HepG2 (cell line): Measurements from ENCODE around the gene SWI5.

Experiments used
- AHR ChIP-seq: IDR thresholded peaks from 2 replicates; pipeline ENCODE4 v1.6.1; 2018; ENCODE audit warnings: missing genetic modification reagents, missing compliant biosample characterization
- ELF1 ChIP-seq: sonication (generic); formaldehyde crosslinking; IDR thresholded peaks from 2 replicates; pipeline ENCODE4 v1.4.0; 2020; ENCODE audit warnings: missing genetic modification reagents
- MXI1 ChIP-seq: IDR thresholded peaks from 3 replicates; pipeline ENCODE4 v1.6.1; 2012; ENCODE audit warnings: low read depth, low read length, inconsistent platforms, borderline replicate concordance
- SETDB1 ChIP-seq: sonication (generic); formaldehyde crosslinking; IDR thresholded peaks from 2 replicates; pipeline ENCODE4 v1.5.1; 2020; ENCODE audit warnings: missing genetic modification reagents, mild to moderate bottlenecking, borderline replicate concordance
- SIN3A ChIP-seq: IDR thresholded peaks from 2 replicates; pipeline ENCODE4 v1.6.1; 2011; ENCODE audit warnings: low read depth, mild to moderate bottlenecking, control low read depth, low read length, borderline replicate concordance
- SP1 ChIP-seq, 2 experiments: fragments of 450-650 bp in 1 of 2; sonication (generic) in 1 of 2; formaldehyde crosslinking in 1 of 2; IDR thresholded peaks; 2 replicates each; pipeline versions ENCODE4 v1.4.0 to v1.6.1; 2016 to 2020; ENCODE audit warnings: missing genetic modification reagents in 1 of 2
- YY1 ChIP-seq: IDR thresholded peaks from 2 replicates; pipeline ENCODE4 v1.6.1; 2011; ENCODE audit warnings: low read length, low read depth, moderate library complexity, mild to moderate bottlenecking; ENCODE audit not compliant: insufficient read depth, insufficient replicate concordance
- ZFP36 ChIP-seq: fragments of 150-350 bp; IDR thresholded peaks from 2 replicates; pipeline ENCODE4 v1.6.1; 2018; ENCODE audit warnings: borderline replicate concordance, low read length, low read depth; ENCODE audit not compliant: partially characterized antibody
- ZMYM3 ChIP-seq: sonication (generic); formaldehyde crosslinking; IDR thresholded peaks from 2 replicates; pipeline ENCODE4 v1.5.1; 2020; ENCODE audit warnings: mild to moderate bottlenecking, missing genetic modification reagents
- ZNF180 ChIP-seq: sonication (generic); formaldehyde crosslinking; IDR thresholded peaks from 2 replicates; pipeline ENCODE4 v1.4.0; 2020; ENCODE audit warnings: low read depth, missing genetic modification reagents, borderline replicate concordance
- ZNF484 ChIP-seq: sonication (generic); formaldehyde crosslinking; IDR thresholded peaks from 2 replicates; pipeline ENCODE4 v1.5.1; 2020; ENCODE audit warnings: mild to moderate bottlenecking, low read depth, missing genetic modification reagents, borderline replicate concordance
- ZNF737 ChIP-seq: sonication (generic); formaldehyde crosslinking; IDR thresholded peaks from 2 replicates; pipeline ENCODE4 v1.5.0; 2020; ENCODE audit warnings: missing genetic modification reagents, mild to moderate bottlenecking, borderline replicate concordance
- ZNF775 ChIP-seq: sonication (generic); formaldehyde crosslinking; IDR thresholded peaks from 2 replicates; pipeline ENCODE4 v1.4.0; 2020; ENCODE audit warnings: missing genetic modification reagents, mild to moderate bottlenecking, moderate library complexity, borderline replicate concordance
- ZSCAN5A ChIP-seq: sonication (generic); formaldehyde crosslinking; IDR thresholded peaks from 2 replicates; pipeline ENCODE4 v1.8.0; 2022; ENCODE audit warnings: mild to moderate bottlenecking, missing genetic modification reagents, borderline replicate concordance

- TF ChIP-seq ZNF180 (CRISPR knock-in tag) (no peak), YY1 (peak; percentile 67), AHR (CRISPR knock-in tag) (no peak; the same call in 1 of the 2 replicates), ZFP36 (no peak), MXI1 (peak; percentile 82; the same call in 1 of the 3 replicates), ZSCAN5A (CRISPR knock-in tag) (no peak), ZMYM3 (no peak), SP1 (IDR thresholded peaks at IDR 0.05) (no peak), SP1 (CRISPR knock-in tag; IDR thresholded peaks at IDR 0.05) (peak; percentile 91), SIN3A (peak; percentile 31; the same call in 1 of the 2 replicates), ZNF484 (no peak), ZNF775 (CRISPR knock-in tag) (no peak), SETDB1 (CRISPR knock-in tag) (no peak), ELF1 (CRISPR knock-in tag) (peak; percentile 86), ZNF737 (CRISPR knock-in tag) (no peak)
These were observed at the start of gene SWI5 for GRCh38 chr9:128276008-128276573.
